Measurements from ENCODE around the gene ROBO2.

- TF ChIP-seq PBX3 (IDR thresholded peaks at IDR 0.05), result no peak
- TF ChIP-seq POLR2AphosphoS5 (IDR thresholded peaks at IDR 0.05; ENCODE audit: low read depth, low read length), result no peak
- no peak for TF ChIP-seq CTCF (IDR thresholded peaks at IDR 0.05)
These were observed 41.3 kb upstream of the ROBO2 start for GRCh38 chr3:76998555-76998954.

Measured in SK-N-SH (cell line).